T-helper 2 cell treated with Interferon-gamma antibody and Interleukin-4, amounts not matched to agents 100 ng/mL and 5 ng/mL, for 36 hours (primary cell): ENCODE data around the gene NANOS3. TPM values are rescaled to one million over a fixed set of nuclear protein-coding genes. Genes with fewer than 3 reads are reported as not detected.

ENCODE experiments used
- intact Hi-C: fragments of 100-400 bp; cut with micrococcal nuclease; formaldehyde crosslinking; loops from one replicate; pipeline ENCODE4 v1.15.1; 2023
- total RNA-seq: library from RNA; stranded (reverse); gene quantifications from 2 replicates; pipeline ENCODE4 v1.2.3, GENCODE V29; 2022

NANOS3 gene
- total RNA-seq, 1 donor from 2014 or later = 0.70 TPM

- intact Hi-C loops = loop anchor here (1.0 to 5.0 kb wide), 5 partner anchors 16 to 585 kb away; no protein-coding TSS in a partner anchor
These were observed 15.0 kb upstream of the NANOS3 start for GRCh38 chr19:13861714-13862531.

- intact Hi-C loops = loop anchor here (5.0 kb wide), 1 partner anchor 587 kb away; no protein-coding TSS in a partner anchor
These were observed 12.8 kb upstream of the NANOS3 start for GRCh38 chr19:13864046-13864666.

GRCh38 chr19:13864667-13865570 lies 12.0 kb upstream of the NANOS3 start:
- intact Hi-C loops = loop anchor here (5.0 kb wide), 1 partner anchor 588 kb away; no protein-coding TSS in a partner anchor

- intact Hi-C loops = no loop called here
These were observed 11.1 kb upstream of the NANOS3 start for GRCh38 chr19:13865571-13866462.

- intact Hi-C loops = no loop called here
These were observed 10.4 kb upstream of the NANOS3 start for GRCh38 chr19:13866463-13867046.

- intact Hi-C loops = no loop called here
These were observed 8.3 kb upstream of the NANOS3 start for GRCh38 chr19:13868663-13869062.

GRCh38 chr19:13869281-13869680 lies 7.7 kb upstream of the NANOS3 start:
- intact Hi-C loops = no loop called here

GRCh38 chr19:13870873-13871272 lies 6.1 kb upstream of the NANOS3 start:
- intact Hi-C loops = no loop called here

- intact Hi-C loops = no loop called here
These were observed 4.6 kb upstream of the NANOS3 start for GRCh38 chr19:13872339-13872694.

GRCh38 chr19:13872695-13873389 lies 4.1 kb upstream of the NANOS3 start:
- intact Hi-C loops = no loop called here

GRCh38 chr19:13873834-13874515 lies 3.0 kb upstream of the NANOS3 start:
- intact Hi-C loops = no loop called here

- intact Hi-C loops = no loop called here
These were observed 1.1 kb upstream of the NANOS3 start for GRCh38 chr19:13875824-13876223.

- intact Hi-C loops = no loop called here
These were observed 369 bp downstream of the NANOS3 start for GRCh38 chr19:13877303-13877702.

- intact Hi-C loops = loop anchor here (1.0 to 5.0 kb wide), 8 partner anchors 72 to 256 kb away; partner anchors contain the start of genes ASF1B, DCAF15 and IL27RA
These were observed 3.4 kb downstream of the NANOS3 start for GRCh38 chr19:13880059-13881043.

- intact Hi-C loops = loop anchor here (2.0 to 5.0 kb wide), 3 partner anchors 72 to 176 kb away; partner anchors contain the start of genes DCAF15 and IL27RA
These were observed 4.3 kb downstream of the NANOS3 start for GRCh38 chr19:13881251-13881691.

- intact Hi-C loops = loop anchor here (2.0 to 5.0 kb wide), 3 partner anchors 71 to 175 kb away; partner anchors contain the start of genes DCAF15 and IL27RA
These were observed 4.9 kb downstream of the NANOS3 start for GRCh38 chr19:13881692-13882418.

GRCh38 chr19:13882419-13882795 lies 5.5 kb downstream of the NANOS3 start:
- intact Hi-C loops = loop anchor here (5.0 kb wide), 2 partner anchors 150 to 175 kb away; partner anchors contain the start of gene IL27RA
